ENCODE data around the gene RETREG3. TPM values are rescaled to one million over a fixed set of nuclear protein-coding genes. Genes with fewer than 3 reads are reported as not detected.

RETREG3 gene
- total RNA-seq, 1 donor from 2014 or later, result 61.8 TPM

GRCh38 chr17:42651392-42651791 lies 42.2 kb upstream of the RETREG3 start:
- Mint-ChIP-seq H3K27me3 (ENCODE audit: low read depth) (no peaks in the 10 kb centered on the region), H3K27ac (ENCODE audit: unreplicated experiment) (no peak overlapping the region), H3K4me1 (ENCODE audit: low read depth) (peaks cover 7% of the 10 kb centered on the region), H3K4me3 (ENCODE audit: unreplicated experiment) (no peak overlapping the region), H3K9me3 (ENCODE audit: low read depth) (no peaks in the 10 kb centered on the region), H3K36me3 (ENCODE audit: low read depth) (no peaks in the 10 kb centered on the region)
- TF ChIP-seq CTCF (IDR thresholded peaks at IDR 0.05), result no peak
- no peak for DNase-seq (ENCODE audit: low spot score)

- Mint-ChIP-seq H3K27ac (ENCODE audit: unreplicated experiment) (no peak overlapping the region), H3K36me3 (ENCODE audit: low read depth) (no peaks in the 10 kb centered on the region), H3K27me3 (ENCODE audit: low read depth) (peaks cover 1% of the 10 kb centered on the region), H3K4me3 (ENCODE audit: unreplicated experiment) (no peak overlapping the region), H3K4me1 (ENCODE audit: low read depth) (no peaks in the 10 kb centered on the region), H3K9me3 (ENCODE audit: low read depth) (no peaks in the 10 kb centered on the region)
- no peak for DNase-seq (ENCODE audit: low spot score)
- TF ChIP-seq CTCF (IDR thresholded peaks at IDR 0.05), result no peak
These were observed 38.6 kb upstream of the RETREG3 start for GRCh38 chr17:42647778-42648177.

- TF ChIP-seq CTCF (IDR thresholded peaks at IDR 0.05), result no peak
- no peaks in the 10 kb centered on the region for H3K4me1 Mint-ChIP-seq (ENCODE audit: low read depth)
- no peak for DNase-seq (ENCODE audit: low spot score)
- no peaks in the 10 kb centered on the region for H3K36me3 Mint-ChIP-seq (ENCODE audit: low read depth)
- H3K27ac Mint-ChIP-seq (ENCODE audit: unreplicated experiment), result no peak overlapping the region
- H3K27me3 Mint-ChIP-seq (ENCODE audit: low read depth), result peaks cover 11% of the 10 kb centered on the region
- H3K9me3 Mint-ChIP-seq (ENCODE audit: low read depth), result no peaks in the 10 kb centered on the region
- H3K4me3 Mint-ChIP-seq (ENCODE audit: unreplicated experiment), result no peak overlapping the region
These were observed 33.2 kb upstream of the RETREG3 start for GRCh38 chr17:42642336-42642735.

GRCh38 chr17:42640121-42640520 lies 30.9 kb upstream of the RETREG3 start:
- H3K9me3 Mint-ChIP-seq (ENCODE audit: low read depth), result no peaks in the 10 kb centered on the region
- DNase-seq (ENCODE audit: low spot score), result no peak
- no peak overlapping the region for H3K4me3 Mint-ChIP-seq (ENCODE audit: unreplicated experiment)
- no peaks in the 10 kb centered on the region for H3K36me3 Mint-ChIP-seq (ENCODE audit: low read depth)
- peaks cover 11% of the 10 kb centered on the region for H3K27me3 Mint-ChIP-seq (ENCODE audit: low read depth)
- TF ChIP-seq CTCF (IDR thresholded peaks at IDR 0.05), result no peak
- no peaks in the 10 kb centered on the region for H3K4me1 Mint-ChIP-seq (ENCODE audit: low read depth)
- no peak overlapping the region for H3K27ac Mint-ChIP-seq (ENCODE audit: unreplicated experiment)

GRCh38 chr17:42639525-42640113 lies 30.4 kb upstream of the RETREG3 start:
- H3K4me1 Mint-ChIP-seq (ENCODE audit: low read depth), result no peaks in the 10 kb centered on the region
- H3K36me3 Mint-ChIP-seq (ENCODE audit: low read depth), result no peaks in the 10 kb centered on the region
- H3K4me3 Mint-ChIP-seq (ENCODE audit: unreplicated experiment), result no peak overlapping the region
- no peaks in the 10 kb centered on the region for H3K9me3 Mint-ChIP-seq (ENCODE audit: low read depth)
- no peak for TF ChIP-seq CTCF (IDR thresholded peaks at IDR 0.05)
- no peak overlapping the region for H3K27ac Mint-ChIP-seq (ENCODE audit: unreplicated experiment)
- peaks cover 11% of the 10 kb centered on the region for H3K27me3 Mint-ChIP-seq (ENCODE audit: low read depth)
- DNase-seq (ENCODE audit: low spot score), result no peak

Measured in chondrocyte (in vitro differentiated cells).